GM12873 (cell line): ENCODE results near the gene CES2.

Experiments used
- CTCF ChIP-seq: IDR thresholded peaks from 2 replicates; pipeline ENCODE4 v1.5.1; 2012; ENCODE audit warnings: low read depth, mild to moderate bottlenecking, moderate library complexity, low read length, control low read depth; ENCODE audit not compliant: insufficient read depth; ENCODE audit errors: missing control alignments

Gene CES2

DNA sequence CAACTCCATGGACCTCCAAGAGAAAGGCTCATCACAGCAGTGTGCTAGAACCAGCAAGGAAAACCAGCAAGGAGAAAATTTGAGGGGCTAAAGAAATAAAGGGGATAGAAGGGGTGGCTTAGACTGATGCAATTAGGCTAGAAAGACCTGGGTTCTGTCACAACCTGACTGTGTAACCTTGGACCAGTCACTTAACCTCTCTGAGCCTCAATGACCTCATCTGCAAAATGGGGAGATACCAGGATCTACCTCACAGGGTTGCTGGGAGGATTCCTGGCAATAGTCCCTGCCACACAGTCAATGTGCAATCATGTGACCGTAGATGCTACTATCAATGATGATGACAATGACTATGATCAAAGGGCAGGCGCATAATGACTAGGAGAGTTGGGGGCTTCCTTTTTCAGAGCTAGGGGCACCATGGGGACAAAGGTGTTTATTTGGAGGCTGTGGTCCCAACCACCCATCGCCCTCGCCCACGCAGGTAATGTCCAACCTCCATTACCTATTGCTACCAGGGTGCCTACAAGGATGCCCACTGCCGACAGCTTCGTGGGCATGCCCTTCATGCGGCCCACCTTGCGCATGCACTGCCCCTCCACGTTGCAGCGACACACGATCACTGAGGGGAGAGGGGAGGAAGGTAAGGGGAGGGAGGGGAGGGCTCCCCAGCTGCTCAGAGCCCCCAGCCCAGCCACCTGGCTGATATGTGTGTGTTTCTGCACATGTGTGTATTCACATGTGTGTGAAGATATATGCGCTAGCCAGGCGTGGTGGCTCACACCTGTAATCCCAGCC lies 26.4 kb upstream of the CES2 start:
- no peak for TF ChIP-seq CTCF

DNA sequence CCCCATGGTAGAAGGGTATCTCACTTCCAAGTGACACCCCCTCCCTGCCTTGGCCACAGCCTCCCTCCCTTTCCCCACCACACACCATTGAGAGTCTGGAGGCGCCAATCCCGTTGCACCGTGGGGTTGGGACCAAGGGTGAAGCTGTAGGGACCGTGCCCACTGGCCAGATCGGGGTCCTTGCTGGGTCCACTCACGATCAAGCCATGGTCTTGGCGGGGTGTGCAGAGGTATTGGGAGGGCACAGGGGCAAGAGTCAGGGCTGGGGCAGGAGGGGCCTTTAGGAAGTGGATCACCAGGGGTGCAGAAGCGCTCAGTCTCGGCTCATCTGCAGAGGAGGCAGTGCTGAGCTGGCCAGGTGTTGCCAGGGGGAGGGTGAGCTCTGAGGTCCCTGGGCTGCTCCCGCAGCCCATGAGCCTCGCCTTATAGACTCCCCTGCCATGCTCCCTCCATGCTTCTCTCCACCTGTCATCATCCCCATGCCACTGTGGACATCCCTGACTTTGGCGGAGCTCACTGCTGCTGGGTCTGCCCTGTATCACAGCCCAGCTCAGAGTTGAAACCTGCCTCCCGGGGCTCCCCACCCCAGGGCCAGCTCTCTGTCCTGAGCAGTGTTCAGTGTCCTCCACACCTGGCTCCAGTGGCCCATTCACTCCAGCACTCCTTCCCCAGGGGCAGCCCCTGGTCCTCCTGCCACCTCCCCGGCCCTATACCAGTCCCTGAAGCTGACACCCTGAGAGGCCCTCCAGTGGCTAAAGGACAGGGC lies 25.0 kb upstream of the CES2 start:
- no peak for TF ChIP-seq CTCF

DNA sequence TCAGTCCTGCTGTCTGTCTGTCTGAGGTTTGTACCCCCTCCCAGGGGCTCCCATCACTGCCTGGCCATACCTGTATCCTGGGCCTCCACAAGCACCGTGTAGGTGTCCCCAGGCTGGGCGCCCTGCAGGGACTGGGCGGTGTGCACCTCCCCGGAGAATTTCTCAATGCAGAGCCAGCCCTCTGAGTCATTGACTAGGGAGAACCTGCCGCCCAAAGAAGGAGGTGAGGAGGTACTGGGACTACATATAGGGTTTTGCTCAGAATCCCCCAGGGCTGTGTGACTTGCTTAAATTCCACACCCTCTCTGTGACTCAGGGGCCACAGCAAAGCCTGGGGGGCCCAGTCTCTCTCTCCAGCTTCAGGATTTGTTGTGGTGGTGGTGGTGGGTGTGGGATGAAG lies 24.2 kb upstream of the CES2 start:
- no peak for TF ChIP-seq CTCF

GRCh38 chr16:66911801-66912200 lies 23.5 kb upstream of the CES2 start:
- no peak for TF ChIP-seq CTCF

- TF ChIP-seq CTCF, result no peak
Measured at GRCh38 chr16:66913081-66913480, 22.2 kb upstream of the CES2 start.

GRCh38 chr16:66913711-66914110 lies 21.6 kb upstream of the CES2 start:
- TF ChIP-seq CTCF, result no peak

- TF ChIP-seq CTCF, result no peak
Measured at GRCh38 chr16:66914541-66914940, 20.8 kb upstream of the CES2 start.
